ENCODE data around the gene HNRNPM. TPM values are rescaled to one million over a fixed set of nuclear protein-coding genes. Genes with fewer than 3 reads are reported as not detected.

The HNRNPM gene
- total RNA-seq, 1 experiment from 2014 or later: 298 TPM

GRCh38 chr19:8519388-8519787 is 74.6 kb downstream of the HNRNPM start:
- Histone ChIP-seq H3K4me1 (ENCODE audit: control insufficient read depth in 1 of 2, insufficient read depth in 2 of 2, low read length in 2 of 2) (peaks cover 4 to 10% of the 10 kb centered on the region in 2 experiments; a peak in 2 of 4 replicates), H3K9ac (ENCODE audit: low read length) (no peak overlapping the region), H3K36me3 (ENCODE audit: control insufficient read depth in 1 of 2, insufficient read depth in 2 of 2, low read length in 2 of 2) (no peaks in the 10 kb centered on the region), H3K79me2 (ENCODE audit: insufficient read depth, low read length) (no peaks in the 10 kb centered on the region), H2AFZ (ENCODE audit: low read depth, low read length, poor library complexity, severe bottlenecking) (no peak overlapping the region), H3K27me3 (ENCODE audit: insufficient read depth, low read length) (no peaks in the 10 kb centered on the region), H3K4me2 (ENCODE audit: low read length) (no peak overlapping the region), H3K9me3 (ENCODE audit: control insufficient read depth in 1 of 2, insufficient read depth in 1 of 2, low read depth in 1 of 2, low read length in 2 of 2) (no peaks in the 10 kb centered on the region), H3K9me2 (ENCODE audit: insufficient read depth) (no peaks in the 10 kb centered on the region), H3K27ac (ENCODE audit: low read depth, low read length) (no peak overlapping the region), H4K20me1 (ENCODE audit: insufficient read depth) (no peaks in the 10 kb centered on the region), H3K4me3 (replicated peaks in 1 of 2; ENCODE audit: low read depth in 1 of 2, low read length in 2 of 2) (no peak overlapping the region)
- TF ChIP-seq ZBTB33 (IDR thresholded peaks at IDR 0.05; ENCODE audit: extremely low read depth, insufficient replicate concordance, low read length): no peak
- TF ChIP-seq SP1 (IDR thresholded peaks at IDR 0.05; ENCODE audit: low read depth): no peak
- no peak for TF ChIP-seq ZFX (IDR thresholded peaks at IDR 0.05)
- TF ChIP-seq ZNF274 (IDR thresholded peaks at IDR 0.05; ENCODE audit: low read depth, low read length): no peak
- no peak for TF ChIP-seq SIN3A (IDR thresholded peaks at IDR 0.05; ENCODE audit: low read depth)
- TF ChIP-seq JUND (IDR thresholded peaks at IDR 0.05): no peak
- TF ChIP-seq CBX3 (IDR thresholded peaks at IDR 0.05; ENCODE audit: low read depth): no peak
- no peak for TF ChIP-seq ATF3 (IDR thresholded peaks at IDR 0.05)
- TF ChIP-seq EZH2phosphoT487 (IDR thresholded peaks at IDR 0.05; ENCODE audit: borderline replicate concordance): no peak
- no peak for TF ChIP-seq CEBPB (IDR thresholded peaks at IDR 0.05; ENCODE audit: low read depth)
- TF ChIP-seq MAX (IDR thresholded peaks at IDR 0.05): no peak
- TF ChIP-seq SRF (IDR thresholded peaks at IDR 0.05; ENCODE audit: low read depth): no peak
- RAD21 ChIA-PET (ENCODE audit: low non-redundant PET in 1 of 2, low total read pairs in 2 of 2, uncharacterized antibody in 2 of 2, unreplicated experiment in 2 of 2): interaction anchor here in 1 of 2 experiments (0.6 kb wide), 1 partner anchor 10 kb away, joined by 5 read pairs; no protein-coding TSS in a partner anchor
- BruUV-seq (replicated peaks): no TSS peak
- POLR2A ChIA-PET: no interaction called here
- CTCF ChIA-PET: no interaction called here
- DNase-seq (ENCODE audit: low read depth, low spot score) (no peak), ATAC-seq (no peak)
- intact Hi-C loops (cut with micrococcal nuclease): loop anchor here (10.0 kb wide), 1 partner anchor 105 kb away; the partner anchor contains the start of gene MARCHF2

Measured in HCT116 (cell line).